ENCODE measurements around the gene MUCL3. TPM values are rescaled to one million over a fixed set of nuclear protein-coding genes. Genes with fewer than 3 reads are reported as not detected.

The MUCL3 gene
- total and polyA plus RNA-seq, 10 of the 15 experiments (the other 5 are each of a cell fraction or from before 2014, with no cell fraction given), result 0.03 to 1.4 (median 0.61) TPM

- H3K79me2 ChIP-seq (ENCODE audit: control insufficient read depth, insufficient read depth, low read length), result no peaks in the 10 kb centered on the region
- intact Hi-C loops (cut with micrococcal nuclease; ENCODE audit: unreplicated experiment) (no loop called here), in situ Hi-C loops (cut with MboI) (no loop called here)
- no peak overlapping the region for H3K27ac ChIP-seq (ENCODE audit: control insufficient read depth, insufficient read depth)
- no peak for TF ChIP-seq POU2F2 (IDR thresholded peaks at IDR 0.05; ENCODE audit: borderline replicate concordance, low read depth, low read length)
- no peak for TF ChIP-seq CBX3 (IDR thresholded peaks at IDR 0.05; ENCODE audit: borderline replicate concordance, low read depth)
- TF ChIP-seq, protein P1, sequence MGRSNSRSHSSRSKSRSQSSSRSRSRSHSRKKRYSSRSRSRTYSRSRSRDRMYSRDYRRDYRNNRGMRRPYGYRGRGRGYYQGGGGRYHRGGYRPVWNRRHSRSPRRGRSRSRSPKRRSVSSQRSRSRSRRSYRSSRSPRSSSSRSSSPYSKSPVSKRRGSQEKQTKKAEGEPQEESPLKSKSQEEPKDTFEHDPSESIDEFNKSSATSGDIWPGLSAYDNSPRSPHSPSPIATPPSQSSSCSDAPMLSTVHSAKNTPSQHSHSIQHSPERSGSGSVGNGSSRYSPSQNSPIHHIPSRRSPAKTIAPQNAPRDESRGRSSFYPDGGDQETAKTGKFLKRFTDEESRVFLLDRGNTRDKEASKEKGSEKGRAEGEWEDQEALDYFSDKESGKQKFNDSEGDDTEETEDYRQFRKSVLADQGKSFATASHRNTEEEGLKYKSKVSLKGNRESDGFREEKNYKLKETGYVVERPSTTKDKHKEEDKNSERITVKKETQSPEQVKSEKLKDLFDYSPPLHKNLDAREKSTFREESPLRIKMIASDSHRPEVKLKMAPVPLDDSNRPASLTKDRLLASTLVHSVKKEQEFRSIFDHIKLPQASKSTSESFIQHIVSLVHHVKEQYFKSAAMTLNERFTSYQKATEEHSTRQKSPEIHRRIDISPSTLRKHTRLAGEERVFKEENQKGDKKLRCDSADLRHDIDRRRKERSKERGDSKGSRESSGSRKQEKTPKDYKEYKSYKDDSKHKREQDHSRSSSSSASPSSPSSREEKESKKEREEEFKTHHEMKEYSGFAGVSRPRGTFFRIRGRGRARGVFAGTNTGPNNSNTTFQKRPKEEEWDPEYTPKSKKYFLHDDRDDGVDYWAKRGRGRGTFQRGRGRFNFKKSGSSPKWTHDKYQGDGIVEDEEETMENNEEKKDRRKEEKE (IDR thresholded peaks at IDR 0.05), result no peak
- no peak for TF ChIP-seq BCL11A (IDR thresholded peaks at IDR 0.05; ENCODE audit: low read depth, low read length)
- no peak for TF ChIP-seq SMAD1 (IDR thresholded peaks at IDR 0.05; ENCODE audit: low read depth, partially characterized antibody)
- no peak for TF ChIP-seq RBBP5 (conservative IDR thresholded peaks at IDR 0.05)
- no peak for TF ChIP-seq STAT3 (IDR thresholded peaks at IDR 0.05; ENCODE audit: low read depth, low read length)
- no peak for TF ChIP-seq EZH2 (IDR thresholded peaks at IDR 0.05; ENCODE audit: borderline replicate concordance, control insufficient read depth, low read depth, low read length)
- TF ChIP-seq CBX5 (IDR thresholded peaks at IDR 0.05; ENCODE audit: low read depth), result no peak
- TF ChIP-seq POLR2AphosphoS5 (IDR thresholded peaks at IDR 0.05; ENCODE audit: low read length), result no peak
- TF ChIP-seq PAX8 (IDR thresholded peaks at IDR 0.05), result no peak
- TF ChIP-seq CREB1 (IDR thresholded peaks at IDR 0.05; ENCODE audit: low read depth), result no peak
- TF ChIP-seq, protein P2, sequence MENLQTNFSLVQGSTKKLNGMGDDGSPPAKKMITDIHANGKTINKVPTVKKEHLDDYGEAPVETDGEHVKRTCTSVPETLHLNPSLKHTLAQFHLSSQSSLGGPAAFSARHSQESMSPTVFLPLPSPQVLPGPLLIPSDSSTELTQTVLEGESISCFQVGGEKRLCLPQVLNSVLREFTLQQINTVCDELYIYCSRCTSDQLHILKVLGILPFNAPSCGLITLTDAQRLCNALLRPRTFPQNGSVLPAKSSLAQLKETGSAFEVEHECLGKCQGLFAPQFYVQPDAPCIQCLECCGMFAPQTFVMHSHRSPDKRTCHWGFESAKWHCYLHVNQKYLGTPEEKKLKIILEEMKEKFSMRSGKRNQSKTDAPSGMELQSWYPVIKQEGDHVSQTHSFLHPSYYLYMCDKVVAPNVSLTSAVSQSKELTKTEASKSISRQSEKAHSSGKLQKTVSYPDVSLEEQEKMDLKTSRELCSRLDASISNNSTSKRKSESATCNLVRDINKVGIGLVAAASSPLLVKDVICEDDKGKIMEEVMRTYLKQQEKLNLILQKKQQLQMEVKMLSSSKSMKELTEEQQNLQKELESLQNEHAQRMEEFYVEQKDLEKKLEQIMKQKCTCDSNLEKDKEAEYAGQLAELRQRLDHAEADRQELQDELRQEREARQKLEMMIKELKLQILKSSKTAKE (IDR thresholded peaks at IDR 0.05; ENCODE audit: low read depth, poor library complexity, severe bottlenecking), result no peak
- no peak for TF ChIP-seq CHD1 (IDR thresholded peaks at IDR 0.05; ENCODE audit: low read depth, low read length)
- ATAC-seq (no peak), DNase-seq (ENCODE audit: low read depth, low spot score) (no peak), FAIRE-seq (no peak)
- POLR2A ChIA-PET, result interaction anchor here (0.6 to 0.8 kb wide), 2 partner anchors 49 to 194 kb away, joined by 3 to 6 read pairs; no protein-coding TSS in a partner anchor
- H3K4me2 ChIP-seq (ENCODE audit: control insufficient read depth, insufficient read depth), result no peak overlapping the region
- H2AFZ ChIP-seq (ENCODE audit: control insufficient read depth, low read depth, low read length), result no peak overlapping the region
- CTCF ChIA-PET, result no interaction called here
- no peaks in the 10 kb centered on the region for H4K20me1 ChIP-seq (ENCODE audit: control insufficient read depth, insufficient read depth)
- H3K9me3 ChIP-seq (replicated peaks; ENCODE audit: control insufficient read depth, insufficient read depth, low read length), result no peaks in the 10 kb centered on the region
- H3K4me3 ChIP-seq, result no peak overlapping the region
- SMC1A ChIA-PET (ENCODE audit: uncharacterized antibody, unreplicated experiment), result interaction anchor here (1.4 kb wide), 1 partner anchor 20 kb away, joined by 4 read pairs; the partner anchor contains the start of gene VARS2
- no peaks in the 10 kb centered on the region for H3K4me1 ChIP-seq (ENCODE audit: control insufficient read depth, insufficient read depth, low read length)
- no peak overlapping the region for H3K9ac ChIP-seq (ENCODE audit: control insufficient read depth, insufficient read depth, low read length)
- WGBS (ENCODE audit: insufficient coverage, insufficient replicate concordance, low lambda C conversion rate, missing lambda C conversion rate), result 66% methylated on average over 8 of the region's 8 CpGs
- H3K27me3 ChIP-seq (replicated peaks in 1 of 2; ENCODE audit: control insufficient read depth in 2 of 2, insufficient read depth in 2 of 2, low read length in 1 of 2), result no peaks in the 10 kb centered on the region
- no TSS peak for BruUV-seq (replicated peaks)
- RAD21 ChIA-PET (ENCODE audit: unreplicated experiment), result no interaction called here
- peaks cover 4 to 12% of the 10 kb centered on the region in 2 experiments; a peak in 3 of 4 replicates for H3K36me3 ChIP-seq (ENCODE audit: control insufficient read depth in 2 of 2, insufficient read depth in 2 of 2, low read length in 1 of 2)
These were observed 47.1 kb upstream of the MUCL3 start for GRCh38 chr6:30893666-30894065.
